Measurements from ENCODE around the gene GPR135. TPM values are rescaled to one million over a fixed set of nuclear protein-coding genes. Genes with fewer than 3 reads are reported as not detected.
A peak's percentile ranks its signal among the peaks of the same experiment; 100 is the strongest.

The GPR135 gene
- total and polyA plus RNA-seq, 2 of the 13 experiments (the other 11 are each of a cell fraction or from before 2014, with no cell fraction given): 0.46 to 1.3 TPM

DNA sequence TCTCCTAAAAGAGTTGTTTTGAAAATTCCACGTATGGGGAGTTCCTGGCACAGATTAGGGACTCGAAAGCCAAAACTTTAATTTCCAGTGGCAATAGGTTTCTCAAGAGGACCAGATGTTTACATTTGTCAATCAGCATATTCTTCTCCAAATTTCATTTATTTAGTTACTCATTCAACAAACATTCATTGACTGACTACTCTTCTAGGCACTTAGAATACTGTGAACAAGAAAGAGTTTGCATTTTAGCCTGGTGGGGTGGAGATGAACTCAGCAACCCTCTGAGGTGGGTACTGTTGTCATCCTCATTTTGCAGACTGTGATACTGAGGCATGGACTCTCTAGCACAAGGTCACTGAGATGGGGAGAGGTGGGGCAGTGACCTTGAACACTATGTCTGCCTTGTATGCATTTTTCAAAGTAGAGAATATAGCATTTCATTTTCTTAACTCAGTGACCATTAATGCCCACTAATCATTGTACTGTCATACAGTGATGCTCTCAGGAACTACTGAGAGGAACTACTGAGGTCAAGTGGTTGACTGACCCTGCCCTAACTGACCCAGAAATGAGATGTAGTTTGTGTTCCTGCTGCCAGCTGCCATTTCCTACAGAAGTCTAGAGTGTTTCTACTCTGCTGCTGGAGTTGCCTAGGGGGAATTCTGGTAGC, 16.8 kb upstream of the GPR135 start (continued):
- TF ChIP-seq, protein P1, sequence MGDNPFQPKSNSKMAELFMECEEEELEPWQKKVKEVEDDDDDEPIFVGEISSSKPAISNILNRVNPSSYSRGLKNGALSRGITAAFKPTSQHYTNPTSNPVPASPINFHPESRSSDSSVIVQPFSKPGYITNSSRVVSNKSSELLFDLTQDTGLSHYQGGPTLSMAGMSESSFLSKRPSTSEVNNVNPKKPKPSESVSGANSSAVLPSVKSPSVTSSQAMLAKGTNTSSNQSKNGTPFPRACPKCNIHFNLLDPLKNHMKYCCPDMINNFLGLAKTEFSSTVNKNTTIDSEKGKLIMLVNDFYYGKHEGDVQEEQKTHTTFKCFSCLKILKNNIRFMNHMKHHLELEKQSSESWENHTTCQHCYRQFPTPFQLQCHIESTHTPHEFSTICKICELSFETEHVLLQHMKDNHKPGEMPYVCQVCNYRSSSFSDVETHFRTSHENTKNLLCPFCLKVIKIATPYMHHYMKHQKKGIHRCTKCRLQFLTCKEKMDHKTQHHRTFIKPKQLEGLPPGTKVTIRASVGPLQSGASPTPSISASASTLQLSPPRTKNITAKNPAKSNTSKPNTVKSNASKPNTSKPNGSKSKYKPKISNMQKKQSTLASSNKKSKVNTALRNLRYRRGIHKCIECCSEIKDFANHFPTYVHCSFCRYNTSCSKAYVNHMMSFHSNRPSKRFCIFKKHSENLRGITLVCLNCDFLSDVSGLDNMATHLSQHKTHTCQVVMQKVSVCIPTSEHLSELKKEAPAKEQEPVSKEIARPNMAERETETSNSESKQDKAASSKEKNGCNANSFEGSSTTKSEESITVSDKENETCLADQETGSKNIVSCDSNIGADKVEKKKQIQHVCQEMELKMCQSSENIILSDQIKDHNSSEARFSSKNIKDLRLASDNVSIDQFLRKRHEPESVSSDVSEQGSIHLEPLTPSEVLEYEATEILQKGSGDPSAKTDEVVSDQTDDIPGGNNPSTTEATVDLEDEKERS (CRISPR knock-in tag; IDR thresholded peaks at IDR 0.05): 0 out of 2 replicates have a peak, but pooled peaks have one; percentile 20
- TF ChIP-seq ZNF3 (CRISPR knock-in tag; IDR thresholded peaks at IDR 0.05): peak; percentile 93
- no peak for TF ChIP-seq ATF6 (CRISPR knock-in tag; conservative IDR thresholded peaks at IDR 0.05)
- TF ChIP-seq PTBP1 (IDR thresholded peaks at IDR 0.05; ENCODE audit: low read depth, low read length, poor library complexity, severe bottlenecking): no peak
- TF ChIP-seq HHEX (CRISPR knock-in tag; IDR thresholded peaks at IDR 0.05): no peak
- no peak for TF ChIP-seq RFXANK (CRISPR knock-in tag; IDR thresholded peaks at IDR 0.05)
- no peak for TF ChIP-seq ZNF740 (CRISPR knock-in tag; IDR thresholded peaks at IDR 0.05)

- in situ Hi-C loops (cut with HindIII; ENCODE audit: extremely low pct_ligation_motif_present, low pct_unique_long_range_greater_than_20kb): no loop called here
- POLR2A ChIA-PET: no interaction called here
- TF ChIP-seq ZNF34 (CRISPR knock-in tag; IDR thresholded peaks at IDR 0.05; ENCODE audit: borderline replicate concordance): no peak
- TF ChIP-seq ZKSCAN1 (IDR thresholded peaks at IDR 0.05; ENCODE audit: low read length): peak; percentile 81
- H3K4me1 ChIP-seq (ENCODE audit: insufficient read depth, low read length): peaks cover 44% of the 10 kb centered on the region
- no TSS peak for BruUV-seq (replicated peaks)
- H3K9ac ChIP-seq (ENCODE audit: insufficient read depth, low read depth, low read length): no peak overlapping the region
- DNase-seq (ENCODE audit: low spot score) (no peak), FAIRE-seq (no peak), ATAC-seq (no peak)
- 96% methylated on average over 2 of the region's 2 CpGs for WGBS (ENCODE audit: low lambda C conversion rate)
- intact Hi-C loops (cut with micrococcal nuclease; ENCODE audit: unreplicated experiment): no loop called here
- no peak overlapping the region for H3K27ac ChIP-seq (ENCODE audit: extremely low read length, insufficient read depth, low read length)
- H2AFZ ChIP-seq (ENCODE audit: low read length): no peak overlapping the region
- H3K27me3 ChIP-seq (ENCODE audit: control insufficient read depth in 1 of 2, insufficient read depth in 2 of 2, low read length in 2 of 2): peaks cover 0 to 4% of the 10 kb centered on the region in 2 experiments; a peak in 1 of 5 replicates
- H3K4me3 ChIP-seq (replicated peaks in 1 of 3; ENCODE audit: insufficient read depth in 1 of 3, low read depth in 2 of 3, low read length in 3 of 3): no peak overlapping the region
- no peaks in the 10 kb centered on the region for H3K9me3 ChIP-seq (ENCODE audit: low read length)
- CTCF ChIA-PET (ENCODE audit: low intra/inter-chr PET ratio, low total read pairs): no interaction called here
- peak overlapping the region; percentile 93 for H3K4me2 ChIP-seq (ENCODE audit: low read depth, low read length)
- peaks cover 12% of the 10 kb centered on the region for H4K20me1 ChIP-seq (ENCODE audit: insufficient read depth, low read length)
- peaks cover 2 to 7% of the 10 kb centered on the region in 2 experiments; a peak in 4 of 5 replicates for H3K36me3 ChIP-seq (replicated peaks in 1 of 2; ENCODE audit: control insufficient read depth in 1 of 2, insufficient read depth in 2 of 2, low read length in 2 of 2)
- H3K79me2 ChIP-seq (ENCODE audit: insufficient read depth, low read length): peaks cover 45% of the 10 kb centered on the region
Observed at GRCh38 chr14:59481407-59481806, 16.2 kb upstream of the GPR135 start.

Measured in HepG2 (cell line).